GM18861 (cell line): ENCODE measurements around the gene TBR1.

Experiments
- ATAC-seq: cut with Tn5 transposase; IDR thresholded peaks from one replicate; pipeline ENCODE4 v1.9.1; 2021; ENCODE audit not compliant: unreplicated experiment

TBR1 gene

GRCh38 chr2:161415987-161416707 is at the start of gene TBR1:
TBR1 (plus strand) TSS chr2:161416297; CDS start chr2:161416411, 114 bp downstream.
- no peak for ATAC-seq

- ATAC-seq, result no peak
Observed at GRCh38 chr2:161367675-161368074, 48.4 kb upstream of the TBR1 start.

DNA sequence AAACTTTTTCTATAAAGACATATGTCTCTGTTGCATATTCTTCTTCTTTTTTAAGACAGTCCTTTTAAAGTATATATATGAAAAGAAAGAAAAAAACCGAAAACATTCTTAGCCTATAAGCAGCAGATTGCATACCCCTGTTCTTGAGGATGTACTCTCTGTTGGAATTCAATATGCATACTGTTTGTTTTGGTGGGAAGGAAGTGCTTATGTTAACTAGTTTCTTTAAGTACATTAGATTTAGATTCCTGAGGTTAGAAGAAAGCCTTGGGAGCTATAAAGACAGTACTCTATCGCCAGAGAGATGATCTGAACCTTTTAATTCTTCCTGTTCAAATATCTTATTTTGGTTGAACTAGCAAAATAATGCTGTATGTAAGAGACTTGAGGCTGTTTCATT is 46.8 kb upstream of the TBR1 start:
- no peak for ATAC-seq

- no peak for ATAC-seq
Observed at GRCh38 chr2:161370981-161371380, 45.1 kb upstream of the TBR1 start.

DNA sequence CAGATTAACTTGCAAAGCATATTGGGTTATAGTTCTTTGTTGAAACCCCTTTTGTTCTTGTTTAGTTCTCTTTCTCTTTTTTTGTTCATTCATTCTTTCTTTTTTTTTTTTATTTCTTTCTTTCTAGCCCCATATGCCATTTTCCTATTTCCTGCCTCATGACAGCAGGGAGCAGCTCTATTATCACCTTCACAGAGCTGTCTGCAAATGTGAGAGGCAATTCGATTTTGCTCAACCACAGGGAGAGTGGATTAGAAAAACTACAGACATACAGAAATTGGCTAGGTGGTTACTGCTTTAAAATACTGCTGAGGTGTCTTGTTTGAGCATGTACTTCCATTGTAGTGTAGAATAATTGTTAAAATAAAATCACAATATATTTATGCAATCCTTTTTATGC is 44.2 kb upstream of the TBR1 start:
- ATAC-seq, result no peak

- ATAC-seq, result no peak
Observed at GRCh38 chr2:161373942-161374341, 42.2 kb upstream of the TBR1 start.

DNA sequence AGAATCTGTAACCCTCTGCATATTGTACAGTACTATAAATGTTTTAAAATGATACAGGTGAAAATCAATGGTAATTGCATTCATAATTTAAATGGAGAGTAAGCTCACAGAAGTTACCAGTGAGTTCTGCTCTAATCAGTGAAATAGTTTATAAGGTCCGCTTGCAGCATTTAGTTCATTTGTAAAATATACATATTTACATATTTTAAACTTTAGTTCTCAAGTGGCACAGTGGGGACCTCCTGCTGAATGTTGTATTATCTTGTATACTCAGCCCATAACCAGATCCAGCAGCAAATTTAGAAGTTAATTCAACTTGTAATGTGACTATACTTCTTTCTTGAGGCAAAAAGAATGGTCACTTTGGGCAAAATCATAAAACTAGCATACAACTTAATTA is 41.7 kb upstream of the TBR1 start:
- no peak for ATAC-seq

DNA sequence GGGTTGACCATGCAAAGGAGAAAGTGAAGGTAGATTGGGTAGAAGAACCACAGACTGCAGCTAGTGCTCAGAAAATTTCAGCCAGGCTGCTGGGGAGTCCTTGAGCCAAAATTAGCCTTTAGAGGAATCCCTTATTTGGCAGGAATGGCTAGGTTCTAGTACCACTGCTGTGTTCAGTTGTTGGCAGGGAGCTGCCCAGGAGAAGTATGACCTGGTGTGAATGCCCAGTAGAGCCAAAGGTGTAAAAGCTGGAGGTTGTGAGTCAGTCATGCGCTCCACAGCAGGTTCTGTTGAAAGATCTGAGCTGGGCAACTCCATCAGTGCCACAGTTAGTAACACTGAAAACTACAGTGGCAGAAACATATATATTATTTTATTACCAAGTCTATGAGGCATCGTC is 36.4 kb upstream of the TBR1 start:
- no peak for ATAC-seq

DNA sequence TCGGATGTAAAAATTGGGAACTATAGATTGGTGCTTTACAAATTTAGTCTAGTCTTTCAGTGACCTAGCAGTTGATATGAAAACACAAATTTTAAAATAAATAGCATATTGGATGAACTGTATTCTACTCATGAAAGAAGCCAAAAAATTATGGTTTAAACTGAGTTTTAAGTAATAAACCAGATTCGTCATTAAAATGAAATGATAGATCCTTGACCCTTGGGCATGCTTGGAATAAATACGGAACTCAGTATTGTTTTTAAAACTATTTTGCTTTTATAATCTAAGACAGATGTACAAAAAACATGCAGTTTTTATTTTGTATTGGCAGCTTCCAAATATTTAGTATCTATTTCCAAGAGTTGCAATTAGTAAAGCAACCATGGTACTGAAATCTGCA is 34.6 kb upstream of the TBR1 start:
- ATAC-seq, result no peak

DNA sequence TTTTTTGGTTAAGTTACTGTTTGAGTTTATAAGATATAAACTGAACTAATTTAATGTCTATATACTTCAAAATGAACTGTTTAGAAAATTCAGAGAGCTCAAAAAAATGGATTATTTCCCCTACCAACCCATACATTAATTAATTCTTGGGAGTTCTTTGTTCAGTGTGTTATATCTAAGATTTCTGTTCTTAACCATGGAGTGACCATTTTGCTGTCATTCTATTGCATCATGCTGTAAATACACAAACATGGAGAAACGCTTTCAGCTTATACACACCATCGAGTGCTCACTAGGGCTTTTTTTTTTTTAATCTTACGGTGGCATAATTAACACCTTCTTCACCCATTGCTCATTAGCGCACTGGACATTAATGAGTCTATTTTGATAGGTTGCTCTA is 33.4 kb upstream of the TBR1 start:
- ATAC-seq, result no peak

DNA sequence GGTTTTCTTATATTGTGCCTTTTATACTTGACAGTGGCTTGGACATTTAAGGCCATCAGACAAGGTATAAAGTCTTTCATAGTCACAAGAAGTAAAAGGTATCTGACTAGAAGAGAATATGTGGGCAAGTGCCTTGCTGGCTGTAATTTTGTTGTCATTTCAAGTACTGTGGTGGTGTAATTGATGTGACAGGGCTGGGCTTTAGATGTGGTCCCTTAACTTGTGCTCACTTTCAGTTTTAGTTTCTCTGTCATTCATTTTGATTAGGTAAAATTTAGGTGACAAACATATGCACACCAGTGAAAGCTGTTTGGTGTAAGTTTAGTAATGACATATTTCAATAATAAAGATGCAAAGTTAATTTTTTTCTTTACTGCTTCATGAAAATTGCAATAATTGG is 31.2 kb upstream of the TBR1 start:
- peak; percentile 68 for ATAC-seq

GRCh38 chr2:161386228-161386824 is 29.8 kb upstream of the TBR1 start:
- peak; percentile 65 for ATAC-seq

DNA sequence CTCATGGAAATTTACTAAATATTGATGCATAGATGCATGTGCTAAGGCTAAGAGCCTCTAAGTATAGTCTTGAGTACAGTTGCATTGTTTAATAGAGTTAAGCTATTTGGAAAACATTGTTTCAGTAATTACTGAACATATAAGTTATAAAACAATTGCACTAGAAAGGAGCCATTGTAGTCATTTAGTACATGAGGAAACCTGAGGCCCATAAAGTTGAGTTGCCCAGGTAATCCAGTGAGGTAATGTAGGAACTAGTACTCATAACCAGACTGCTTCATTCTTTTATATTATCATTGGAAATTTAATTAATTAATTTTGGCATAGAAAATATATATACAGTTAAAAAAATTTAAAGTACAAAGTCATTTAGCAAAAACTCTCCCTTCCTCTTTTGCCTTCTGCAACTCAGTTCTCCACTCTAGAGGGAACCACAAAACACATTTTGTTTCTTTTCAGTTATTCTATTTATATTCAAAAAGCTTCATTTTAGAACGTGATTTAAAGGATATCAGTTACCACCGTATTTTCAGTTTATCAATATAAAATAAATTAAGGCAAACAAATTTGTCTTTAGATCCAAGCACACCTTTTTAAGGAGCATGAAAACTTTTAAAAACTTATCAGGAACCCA is 27.8 kb upstream of the TBR1 start:
- peak; percentile 24 for ATAC-seq

GRCh38 chr2:161391737-161392506 is 24.2 kb upstream of the TBR1 start:
- peak; percentile 29 for ATAC-seq

- ATAC-seq, result no peak
Observed at GRCh38 chr2:161400076-161400475, 16.0 kb upstream of the TBR1 start.

- no peak for ATAC-seq
Observed at GRCh38 chr2:161402297-161402696, 13.8 kb upstream of the TBR1 start.

DNA sequence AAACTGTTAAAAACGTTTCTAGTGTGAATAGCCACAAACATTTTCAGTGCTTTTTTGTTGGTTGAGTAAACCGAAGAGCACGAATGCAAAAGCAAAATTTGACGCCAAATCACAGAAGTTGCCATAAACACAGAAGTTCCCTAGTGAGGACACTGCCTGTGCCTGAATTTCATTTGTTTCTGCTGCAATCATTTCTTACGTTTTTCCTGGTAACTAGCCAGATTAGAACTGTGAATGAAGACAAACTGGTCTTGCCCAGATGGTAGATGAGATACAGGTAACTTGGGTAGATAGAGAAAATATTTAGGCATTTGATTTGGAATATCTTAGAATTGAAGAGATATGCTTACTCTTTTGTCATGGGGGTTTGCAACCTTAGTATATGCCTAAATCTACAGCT is 9.8 kb upstream of the TBR1 start:
- no peak for ATAC-seq

DNA sequence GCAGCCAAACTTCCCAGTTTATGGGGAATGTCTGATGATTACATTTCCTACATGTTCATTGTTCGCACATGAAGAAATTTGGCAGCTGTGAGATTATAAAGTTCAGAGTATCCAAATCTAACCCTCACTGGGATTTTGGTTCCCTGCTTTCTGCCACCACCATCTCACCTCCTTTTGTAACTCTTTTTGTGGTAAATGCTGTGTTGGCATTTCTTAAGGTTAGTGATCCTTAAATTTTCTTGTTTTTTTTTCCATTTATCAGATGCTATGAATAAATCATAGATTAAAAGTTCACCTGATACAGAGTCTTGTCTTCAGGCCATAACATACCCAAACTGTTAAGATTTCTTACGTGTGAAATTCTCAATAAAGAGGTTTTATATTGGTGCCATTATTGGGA is 8.5 kb upstream of the TBR1 start:
- ATAC-seq, result no peak

DNA sequence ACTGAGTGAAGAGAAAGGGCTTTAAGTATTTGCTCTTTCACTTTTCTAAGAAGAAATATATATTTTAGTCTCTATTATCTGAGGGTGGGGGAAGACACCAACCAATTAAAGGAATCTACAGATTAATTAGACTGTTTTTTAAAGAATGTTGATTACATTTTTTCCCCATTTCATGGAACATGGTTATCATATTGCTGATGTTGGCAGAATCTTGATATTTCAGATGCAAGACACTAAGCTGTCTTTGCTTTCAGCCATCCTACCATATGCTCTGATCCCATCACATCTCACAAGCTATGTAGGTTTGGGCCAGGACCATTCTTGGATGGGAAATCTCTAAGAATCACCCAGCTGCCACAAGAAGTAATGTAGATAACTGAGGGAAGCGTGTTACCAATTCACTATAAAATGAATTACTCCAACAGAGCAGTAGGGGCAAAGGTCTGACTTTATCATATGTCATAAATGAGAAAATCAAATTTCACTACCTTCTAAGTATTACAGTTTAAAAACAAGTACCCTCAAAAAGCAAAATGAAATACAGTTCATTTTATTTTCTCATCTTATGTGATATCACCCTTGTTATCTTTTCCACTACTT is 6.7 kb upstream of the TBR1 start:
- ATAC-seq, result no peak

DNA sequence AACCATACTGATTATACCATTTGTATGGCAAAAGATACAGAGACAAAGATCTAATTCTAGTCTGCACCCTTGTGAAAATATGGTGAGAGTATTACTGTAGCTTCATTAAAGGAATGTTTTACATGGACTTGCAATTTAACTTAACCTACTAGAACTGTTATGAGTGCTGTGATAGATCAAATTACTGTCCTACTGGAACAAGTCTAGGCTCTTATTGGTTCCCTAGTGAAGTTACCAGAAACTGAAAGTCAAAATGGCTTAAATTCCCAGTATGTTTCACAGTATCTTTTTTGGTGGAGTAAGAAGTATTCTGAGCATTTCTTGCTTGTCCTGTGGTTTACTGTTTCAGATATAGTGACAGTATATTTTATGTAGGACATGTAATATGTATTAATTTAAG is 3.8 kb upstream of the TBR1 start:
- ATAC-seq, result no peak
